GM18951 (cell line): ENCODE data around the gene FANCD2OS.

Source experiments
- POLR2A ChIP-seq: IDR thresholded peaks from 4 replicates; pipeline ENCODE4 v1.6.1; 2011; ENCODE audit warnings: mild to moderate bottlenecking; ENCODE audit not compliant: insufficient read length, insufficient read depth; ENCODE audit errors: extremely low read depth
- in situ Hi-C: fragments of 300-500 bp; cut with MboI; formaldehyde crosslinking; loops from one replicate; pipeline ENCODE4 v1.12.0; 2022; ENCODE audit warnings: low sequenced_read_pairs, mixed read lengths, inconsistent platforms; ENCODE audit not compliant: unreplicated experiment

FANCD2OS gene

GRCh38 chr3:10055097-10055496 lies 53.0 kb downstream of the FANCD2OS start:
- no peak for TF ChIP-seq POLR2A
- in situ Hi-C loops: no loop called here
